Measurements from ENCODE around the gene ZDHHC16.

- TF ChIP-seq, protein P1, sequence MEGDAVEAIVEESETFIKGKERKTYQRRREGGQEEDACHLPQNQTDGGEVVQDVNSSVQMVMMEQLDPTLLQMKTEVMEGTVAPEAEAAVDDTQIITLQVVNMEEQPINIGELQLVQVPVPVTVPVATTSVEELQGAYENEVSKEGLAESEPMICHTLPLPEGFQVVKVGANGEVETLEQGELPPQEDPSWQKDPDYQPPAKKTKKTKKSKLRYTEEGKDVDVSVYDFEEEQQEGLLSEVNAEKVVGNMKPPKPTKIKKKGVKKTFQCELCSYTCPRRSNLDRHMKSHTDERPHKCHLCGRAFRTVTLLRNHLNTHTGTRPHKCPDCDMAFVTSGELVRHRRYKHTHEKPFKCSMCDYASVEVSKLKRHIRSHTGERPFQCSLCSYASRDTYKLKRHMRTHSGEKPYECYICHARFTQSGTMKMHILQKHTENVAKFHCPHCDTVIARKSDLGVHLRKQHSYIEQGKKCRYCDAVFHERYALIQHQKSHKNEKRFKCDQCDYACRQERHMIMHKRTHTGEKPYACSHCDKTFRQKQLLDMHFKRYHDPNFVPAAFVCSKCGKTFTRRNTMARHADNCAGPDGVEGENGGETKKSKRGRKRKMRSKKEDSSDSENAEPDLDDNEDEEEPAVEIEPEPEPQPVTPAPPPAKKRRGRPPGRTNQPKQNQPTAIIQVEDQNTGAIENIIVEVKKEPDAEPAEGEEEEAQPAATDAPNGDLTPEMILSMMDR (IDR thresholded peaks at IDR 0.05): no peak
- TF ChIP-seq EZH2phosphoT487 (IDR thresholded peaks at IDR 0.05) (no peak), EZH2 (IDR thresholded peaks at IDR 0.05) (no peak)
Measured at GRCh38 chr10:97497572-97498075, 51.6 kb downstream of the ZDHHC16 start.
